Adrenal gland (tissue), 5 donors: ENCODE measurements around the gene CISTR.

Experiments
- CTCF ChIP-seq, 6 experiments: fragments of 450-650 bp in 4 of 6; fragments of 200-600 bp in 2 of 6; sonication (generic) in 1 of 6; IDR thresholded peaks; 1 replicate in 5 of 6; 2 replicates in 1 of 6; pipeline versions ENCODE4 v1.5.1 to v1.8.0; 2016 to 2021; ENCODE audit warnings: antibody characterized with exemption in 6 of 6, mild to moderate bottlenecking in 2 of 6, moderate library complexity in 1 of 6
- POLR2A ChIP-seq, 2 donors: fragments of 450-650 bp; IDR thresholded peaks; one replicate each; pipeline ENCODE4 v1.6.1; 2017; ENCODE audit warnings: antibody characterized with exemption in 2 of 2, mild to moderate bottlenecking in 2 of 2, moderate library complexity in 1 of 2
- donor health status: DM: no; HTN: no; CAD: no.

GRCh38 chr12:53713516-53713915 lies 38.3 kb downstream of the CISTR start:
- no peak for TF ChIP-seq CTCF (IDR thresholded peaks at IDR 0.05)
- TF ChIP-seq POLR2A (IDR thresholded peaks at IDR 0.05): no peak
